HG02885 (cell line): Measurements from ENCODE around the gene FAM98B.

ENCODE experiments used
- ATAC-seq: cut with Tn5 transposase; IDR thresholded peaks from one replicate; pipeline ENCODE4 v1.9.1; 2021; ENCODE audit warnings: mild to moderate bottlenecking; ENCODE audit not compliant: unreplicated experiment, poor library complexity

Gene FAM98B

DNA sequence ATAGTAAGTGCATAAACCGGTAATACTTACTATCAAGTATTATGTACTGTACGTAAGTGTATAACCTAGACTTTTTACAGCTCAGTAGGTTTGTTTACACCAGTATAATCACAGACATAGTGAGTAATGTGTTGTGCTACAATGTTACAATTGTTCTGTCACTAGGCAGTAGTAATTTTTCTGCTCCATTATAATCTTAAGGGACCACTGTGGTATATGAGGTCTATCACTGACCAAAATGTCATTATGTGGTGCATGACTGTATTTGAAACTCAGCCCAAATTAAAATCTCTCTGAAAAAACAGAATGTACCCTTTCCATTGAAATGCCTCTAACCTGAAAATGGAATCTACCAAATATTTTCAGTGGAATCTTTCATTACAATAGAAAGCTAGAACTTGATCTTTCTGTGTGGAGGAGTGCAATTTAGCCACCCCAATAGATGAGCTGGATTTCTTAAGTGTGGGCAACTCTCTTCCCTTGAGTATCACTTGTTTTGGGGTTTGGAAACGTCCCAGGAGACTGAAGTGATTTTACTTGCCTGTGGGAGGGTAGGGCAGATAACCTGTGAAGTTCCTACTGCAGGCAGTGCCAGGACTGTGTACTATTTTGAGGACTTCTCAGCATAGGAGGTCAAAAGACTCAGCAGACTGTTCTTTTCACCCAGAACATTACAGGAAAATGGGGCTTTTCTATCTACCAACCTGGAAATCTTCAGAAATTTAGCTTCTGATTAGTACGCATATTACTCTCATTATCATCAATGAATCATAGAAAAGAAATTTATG lies 50.9 kb downstream of the FAM98B start:
- ATAC-seq: no peak

DNA sequence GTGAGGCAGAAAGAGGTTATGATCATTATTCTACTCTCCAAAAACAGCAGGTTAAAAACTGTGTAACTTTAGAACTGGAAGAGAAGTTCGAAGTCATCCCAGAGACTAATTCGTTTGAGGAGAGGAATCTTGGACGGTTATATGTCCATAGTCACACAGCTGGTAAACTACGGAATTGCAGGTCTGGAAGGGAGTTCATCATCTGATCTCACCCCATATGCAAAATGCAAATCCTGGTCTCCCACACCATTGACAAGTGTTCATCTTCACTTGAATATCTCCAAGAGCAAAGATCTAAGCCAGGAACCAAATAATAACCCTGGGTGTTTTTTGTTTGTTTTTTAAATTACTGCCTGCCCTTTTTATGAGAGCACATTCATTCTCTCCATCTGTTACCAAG lies 53.1 kb downstream of the FAM98B start:
- ATAC-seq: no peak

DNA sequence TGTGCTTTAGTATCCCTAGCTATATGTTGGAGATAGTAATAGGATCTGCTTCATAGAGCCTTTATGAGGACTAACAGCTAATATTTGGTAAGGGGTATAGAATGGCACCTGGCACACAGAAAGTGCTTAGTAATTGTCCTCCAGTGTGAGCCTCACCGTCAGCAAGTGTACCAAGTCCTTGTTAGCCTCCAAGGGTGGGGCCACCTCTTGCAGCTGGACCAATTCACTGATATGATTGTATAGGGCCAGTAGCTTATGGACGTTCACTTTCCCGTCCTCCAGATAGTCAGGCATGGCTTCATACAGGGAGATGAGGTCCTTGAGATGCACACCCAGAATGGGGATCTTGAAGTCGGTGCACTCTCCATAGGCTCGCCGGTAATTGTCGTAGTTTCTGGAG lies 53.6 kb downstream of the FAM98B start:
- no peak for ATAC-seq

DNA sequence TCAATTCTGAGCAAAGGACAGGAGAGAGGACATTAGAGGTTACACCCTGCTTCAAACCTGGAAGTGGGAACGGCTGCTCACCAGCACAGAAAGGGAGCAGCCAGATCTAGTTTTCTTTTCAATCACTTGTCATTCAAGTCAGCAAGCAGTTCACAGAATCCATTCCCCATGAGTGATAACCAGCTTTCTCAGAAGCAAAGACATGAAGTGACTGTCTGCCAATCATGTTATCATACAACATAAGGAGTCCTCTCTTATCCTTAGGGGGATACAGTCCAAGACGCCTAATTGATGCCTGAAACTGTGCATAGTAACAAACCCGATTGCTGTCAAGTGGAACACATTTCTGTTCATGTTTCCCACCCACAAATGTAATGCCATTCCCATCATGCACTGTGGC lies 54.7 kb downstream of the FAM98B start:
- ATAC-seq: peak; percentile 63

DNA sequence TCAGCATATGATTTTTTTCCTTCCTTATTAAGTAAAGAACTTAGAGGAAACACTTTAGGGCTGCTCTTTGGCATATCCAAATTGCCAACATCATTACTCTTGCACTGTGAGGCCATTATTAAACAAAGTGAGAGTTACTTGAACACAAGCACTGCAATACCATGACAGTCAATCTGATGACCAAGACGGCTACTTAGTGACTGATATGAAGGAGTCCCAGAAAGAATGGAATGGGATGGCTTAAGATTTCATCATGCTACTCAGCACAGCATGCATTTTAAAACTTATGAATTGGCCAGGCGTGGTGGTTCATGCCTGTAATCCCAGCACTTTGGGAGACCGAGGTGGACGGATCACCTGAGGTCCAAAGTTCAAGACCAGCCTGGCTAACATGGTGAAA lies 55.2 kb downstream of the FAM98B start:
- no peak for ATAC-seq

DNA sequence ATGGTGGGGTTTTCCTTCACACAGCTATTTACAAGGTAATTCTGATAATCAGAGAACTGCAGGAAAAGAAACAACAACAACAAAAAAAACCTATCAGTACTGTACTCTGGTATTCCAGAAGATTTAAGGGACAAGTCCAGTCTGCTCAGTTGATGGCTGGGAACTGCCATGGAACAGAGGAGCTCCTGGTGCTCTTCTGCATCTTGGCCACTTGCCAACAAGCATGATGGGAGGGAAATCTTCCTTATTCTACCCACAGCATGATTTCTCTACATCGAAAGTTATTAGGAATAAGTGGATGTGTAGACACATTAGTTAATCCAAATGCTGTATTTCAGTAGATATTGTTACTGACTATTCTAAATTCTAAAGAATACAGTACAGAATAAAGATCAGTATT lies 59.0 kb downstream of the FAM98B start:
- ATAC-seq: no peak

DNA sequence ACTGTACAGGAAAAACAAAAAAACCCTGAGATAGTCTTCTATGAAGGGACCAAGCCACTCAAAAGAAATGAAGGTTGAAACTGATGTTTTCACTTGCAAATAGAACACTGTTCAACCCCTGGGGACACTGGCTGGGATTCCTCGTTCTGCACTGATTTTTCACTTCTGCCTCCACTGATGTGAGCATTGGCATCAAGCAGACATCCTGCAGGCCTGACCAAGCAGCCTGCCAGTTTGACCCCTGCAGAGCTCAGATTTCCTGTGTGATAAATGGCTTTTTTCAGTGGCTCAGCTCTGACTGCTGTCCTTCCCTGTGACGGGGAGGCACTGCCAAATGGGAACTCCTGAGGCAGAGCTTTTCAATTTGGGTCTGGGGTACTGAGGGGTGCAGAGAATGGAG lies 60.7 kb downstream of the FAM98B start:
- peak; percentile 63 for ATAC-seq

DNA sequence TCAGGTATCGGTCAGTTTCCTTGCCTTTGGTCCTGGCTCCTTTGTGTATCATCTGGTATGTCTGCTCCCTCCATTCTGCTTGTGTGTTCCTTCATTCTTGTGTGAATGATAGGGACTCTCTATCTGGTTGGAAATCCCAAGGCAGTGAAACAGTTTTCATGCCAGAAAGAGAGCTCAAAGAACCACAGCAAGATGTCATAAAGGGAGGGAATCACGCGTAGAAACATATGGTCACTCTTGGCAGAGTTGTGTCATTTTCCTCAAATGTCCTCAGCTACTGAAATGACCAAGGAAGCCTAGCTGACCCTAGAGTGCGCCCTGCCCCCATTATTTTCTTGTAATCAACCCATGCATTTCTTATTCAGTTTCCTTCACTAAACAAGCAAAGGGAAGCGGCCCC lies 62.7 kb downstream of the FAM98B start:
- ATAC-seq: no peak

DNA sequence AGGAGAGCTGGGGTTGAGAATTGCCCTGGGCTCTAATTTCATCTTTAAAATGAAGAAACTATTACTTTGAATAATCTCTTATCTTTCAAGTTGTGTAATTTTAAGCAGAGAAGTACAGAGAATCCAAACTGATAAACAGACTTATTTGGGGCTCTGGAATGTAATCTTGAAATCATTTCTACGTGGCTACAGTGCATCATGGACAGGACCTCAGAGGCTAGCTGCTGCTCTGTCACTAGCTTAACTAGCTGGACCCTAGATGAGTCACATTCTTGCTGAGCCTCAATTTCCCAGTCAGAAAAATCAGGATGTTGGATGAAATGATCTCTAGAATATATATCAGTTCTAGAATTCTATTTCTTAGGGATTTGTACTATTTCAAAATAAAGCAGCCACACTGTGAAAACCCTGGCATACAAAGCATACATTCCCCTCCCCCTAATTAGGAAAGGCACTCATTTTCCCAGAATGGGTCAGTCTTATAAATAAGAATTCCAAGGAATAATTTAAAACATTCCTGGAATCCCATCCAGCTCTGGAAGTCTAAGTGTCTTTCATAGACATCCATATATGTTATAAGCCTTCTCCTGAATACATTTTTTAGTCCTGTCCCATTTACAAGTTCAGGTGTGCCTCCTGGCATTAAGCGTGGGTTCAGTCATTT lies 63.5 kb downstream of the FAM98B start:
- no peak for ATAC-seq

DNA sequence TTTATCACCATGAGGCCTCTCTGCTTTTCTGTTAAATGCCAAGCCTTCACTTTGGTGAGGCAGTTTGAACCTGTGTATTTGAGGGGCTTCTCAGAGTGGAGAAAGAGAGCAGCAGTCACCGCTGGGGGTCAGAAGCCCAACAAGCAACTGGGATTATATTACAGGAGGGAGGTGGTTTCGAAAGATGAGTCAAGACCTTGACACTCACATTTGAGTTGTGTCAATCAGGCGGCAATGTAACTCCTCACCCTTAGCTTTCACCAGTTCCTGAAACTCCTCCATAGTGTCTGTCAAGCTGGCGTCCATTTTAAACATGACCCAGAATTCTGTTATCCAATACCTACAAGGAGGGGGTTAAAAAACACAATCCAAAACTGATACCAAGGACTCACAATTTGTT lies 64.2 kb downstream of the FAM98B start:
- ATAC-seq: no peak

DNA sequence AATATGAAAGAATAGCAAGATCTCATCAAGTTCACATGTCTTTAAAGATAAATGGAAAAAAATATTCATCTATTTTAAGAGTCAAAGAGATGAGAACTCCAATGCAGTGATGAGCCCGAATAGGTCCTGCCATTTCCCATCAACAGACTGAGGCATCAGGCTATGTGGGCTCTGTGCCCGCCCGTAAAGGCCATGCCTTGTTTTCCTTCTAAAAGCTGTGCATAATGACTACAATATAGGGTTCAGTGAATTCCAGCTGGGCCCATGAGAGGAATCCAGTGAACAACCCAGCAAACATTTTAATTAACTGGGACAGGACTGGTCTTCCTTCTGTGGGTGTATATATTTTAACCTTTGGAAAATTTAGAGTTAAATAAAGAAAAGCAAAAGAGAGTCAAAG lies 66.1 kb downstream of the FAM98B start:
- no peak for ATAC-seq

DNA sequence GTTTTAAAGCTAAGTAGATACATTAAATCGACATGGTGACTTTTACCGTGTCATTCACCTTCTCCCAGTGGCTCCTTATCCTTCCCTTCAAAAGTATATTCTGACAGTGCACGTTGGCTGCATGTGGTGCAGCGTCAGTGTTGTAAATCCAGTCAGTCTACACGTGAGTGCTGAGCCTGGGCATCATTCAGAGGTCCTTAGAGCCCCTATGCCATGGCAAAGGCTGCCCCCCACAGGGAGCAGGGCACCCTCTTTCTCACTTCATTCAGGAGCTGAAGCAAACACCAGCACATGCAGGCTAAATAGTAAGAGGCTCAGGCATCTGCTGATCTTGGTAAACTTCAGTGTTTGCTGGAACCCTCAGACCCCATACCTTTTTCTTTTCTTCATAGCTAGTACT lies 67.4 kb downstream of the FAM98B start:
- ATAC-seq: no peak

DNA sequence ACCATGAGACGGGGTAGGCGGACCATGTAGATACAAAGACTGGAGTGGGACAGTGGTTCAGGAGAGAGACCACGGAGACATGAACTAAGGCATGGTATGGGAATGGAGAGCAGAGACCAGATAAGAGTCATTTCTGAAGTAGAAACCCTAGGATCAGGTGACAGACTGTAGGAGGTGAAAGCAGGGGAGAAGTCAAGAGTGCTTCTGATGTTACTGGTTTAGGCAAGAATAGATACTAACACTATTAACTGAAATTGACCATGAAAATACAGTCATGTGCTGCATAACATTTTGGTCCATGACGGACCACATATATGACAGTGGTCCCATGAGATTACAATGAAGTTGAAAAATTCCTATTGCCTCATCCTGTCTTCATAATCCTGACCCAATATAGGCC lies 69.0 kb downstream of the FAM98B start:
- no peak for ATAC-seq

DNA sequence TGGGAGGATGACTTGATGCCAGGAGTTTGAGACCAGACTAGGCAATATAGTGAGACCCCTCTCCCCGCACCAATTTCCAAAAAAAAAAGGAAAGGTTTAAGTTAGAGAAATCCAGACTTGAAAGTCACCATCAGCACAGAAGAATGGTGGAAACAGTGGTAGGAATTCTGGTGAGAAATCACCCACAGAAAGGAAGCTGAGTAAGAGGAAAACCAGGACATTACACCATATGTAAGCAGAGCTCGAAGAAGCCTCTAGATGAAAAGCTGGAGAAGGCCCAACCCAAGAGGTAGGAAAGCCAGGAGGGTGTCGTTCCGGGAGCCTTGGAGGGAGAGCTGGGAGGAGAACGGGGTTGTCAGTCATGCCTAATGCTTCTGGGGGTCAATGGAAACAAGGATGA lies 70.2 kb downstream of the FAM98B start:
- no peak for ATAC-seq

DNA sequence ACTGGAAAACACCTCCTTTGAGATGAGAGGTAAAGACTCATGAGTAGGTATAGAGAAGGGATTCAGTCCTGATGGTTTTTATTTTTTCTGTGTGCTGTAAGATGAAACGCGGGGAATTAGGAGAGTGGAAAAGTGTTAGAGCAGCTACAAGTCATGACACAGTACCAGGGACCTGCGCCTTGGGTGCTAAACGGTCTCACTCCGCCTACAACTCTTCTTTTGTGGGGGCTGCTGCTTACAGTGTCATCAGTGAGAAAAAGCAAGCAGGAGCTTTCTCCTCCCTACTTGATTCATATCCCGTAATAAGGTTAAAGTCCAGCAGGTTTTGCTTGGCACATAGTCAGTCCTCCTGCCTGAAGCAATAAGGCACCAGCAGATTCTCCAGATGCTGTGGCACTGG lies 71.6 kb downstream of the FAM98B start:
- no peak for ATAC-seq

DNA sequence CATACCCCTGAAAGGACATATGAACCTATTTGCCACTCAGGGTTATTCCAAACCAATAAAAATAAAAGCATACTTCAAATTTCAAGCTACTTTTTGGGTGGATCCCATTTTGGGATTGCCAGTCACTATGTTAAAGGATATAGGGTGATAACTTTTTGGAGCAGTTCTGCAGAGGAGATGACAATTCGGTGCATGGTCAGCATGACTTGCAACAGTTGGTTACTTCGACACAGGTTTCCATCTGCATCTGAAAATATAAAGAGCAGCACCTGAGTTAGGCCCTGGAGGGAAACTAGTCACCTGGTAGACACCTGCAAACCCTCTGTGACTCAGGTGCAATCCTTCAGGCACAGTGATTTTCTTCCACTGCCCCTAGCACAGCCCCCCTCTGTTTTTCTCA lies 72.2 kb downstream of the FAM98B start:
- no peak for ATAC-seq

DNA sequence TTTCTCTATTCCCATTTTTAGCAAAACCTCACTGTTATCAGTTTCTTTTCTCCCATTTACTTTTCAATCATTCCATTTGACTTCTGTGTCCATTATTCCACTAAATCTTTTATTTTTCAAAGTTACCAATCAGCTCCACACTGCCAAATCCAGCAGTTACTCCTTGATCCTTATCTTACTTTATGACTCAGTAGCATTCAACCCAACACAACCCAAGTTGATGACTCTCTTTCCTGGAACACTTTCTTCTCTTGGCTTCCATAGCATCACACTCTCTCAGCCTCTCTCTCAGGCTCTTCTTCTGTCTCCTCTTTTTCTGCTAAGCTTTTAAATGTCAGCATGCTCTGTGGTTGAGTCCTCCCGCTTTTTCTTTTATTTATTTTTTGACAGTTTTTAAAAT lies 74.4 kb downstream of the FAM98B start:
- no peak for ATAC-seq

DNA sequence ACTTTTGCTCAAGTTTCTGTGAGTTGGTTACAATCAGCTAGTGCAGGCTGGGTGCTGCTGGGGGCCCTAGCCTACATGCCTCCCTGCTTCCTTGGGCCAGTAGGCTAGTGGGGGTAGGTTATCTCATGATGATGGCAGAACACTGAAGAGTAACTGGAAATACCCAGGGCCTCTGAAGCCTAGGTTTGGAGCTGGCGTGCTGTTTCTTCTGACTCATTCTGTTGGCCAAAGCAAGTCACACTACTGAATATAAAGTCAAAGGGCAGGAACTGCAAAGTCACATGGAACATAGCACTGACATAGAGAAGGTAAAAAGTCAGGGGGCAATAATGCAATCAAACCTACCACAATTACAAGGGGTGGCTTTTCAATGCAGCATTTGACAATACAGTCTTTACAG lies 76.2 kb downstream of the FAM98B start:
- no peak for ATAC-seq

DNA sequence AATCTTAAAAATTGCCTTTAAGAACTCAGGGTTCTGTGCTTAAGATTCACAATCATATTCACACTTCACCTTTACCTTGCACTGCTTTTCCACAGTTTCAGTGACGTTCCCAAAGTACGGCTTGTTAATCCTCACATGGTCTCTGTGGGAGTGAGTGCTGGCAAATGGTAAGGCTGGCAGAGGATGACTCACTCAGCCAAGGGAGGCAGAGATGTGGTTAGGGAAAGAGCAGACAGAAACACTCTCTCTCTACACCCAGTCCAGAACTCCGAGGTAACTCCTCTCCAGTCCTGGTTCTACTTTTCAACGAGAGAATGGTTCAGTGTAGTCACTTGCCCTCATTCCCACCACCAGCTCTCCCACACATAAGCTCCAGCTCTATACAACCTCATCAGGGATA lies 77.6 kb downstream of the FAM98B start:
- no peak for ATAC-seq

DNA sequence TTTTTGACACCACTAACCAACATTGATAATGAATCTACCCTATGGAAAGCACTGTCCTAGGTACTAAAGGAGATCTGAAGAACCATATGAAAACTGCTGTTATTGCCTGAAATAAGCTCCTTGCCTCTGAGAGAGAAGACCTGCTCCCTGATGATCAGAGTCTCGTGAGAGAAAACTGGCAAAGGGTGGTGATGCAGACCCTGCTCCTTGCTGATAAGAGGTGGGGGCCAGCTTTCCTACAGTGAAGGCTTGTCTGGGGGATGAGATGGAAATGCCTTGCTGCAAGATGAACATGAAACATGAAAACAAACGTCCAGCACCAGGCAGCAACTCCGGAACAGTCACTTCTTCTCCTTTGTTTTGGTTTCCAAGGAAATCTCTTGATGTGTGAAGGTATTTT lies 78.8 kb downstream of the FAM98B start:
- ATAC-seq: no peak

DNA sequence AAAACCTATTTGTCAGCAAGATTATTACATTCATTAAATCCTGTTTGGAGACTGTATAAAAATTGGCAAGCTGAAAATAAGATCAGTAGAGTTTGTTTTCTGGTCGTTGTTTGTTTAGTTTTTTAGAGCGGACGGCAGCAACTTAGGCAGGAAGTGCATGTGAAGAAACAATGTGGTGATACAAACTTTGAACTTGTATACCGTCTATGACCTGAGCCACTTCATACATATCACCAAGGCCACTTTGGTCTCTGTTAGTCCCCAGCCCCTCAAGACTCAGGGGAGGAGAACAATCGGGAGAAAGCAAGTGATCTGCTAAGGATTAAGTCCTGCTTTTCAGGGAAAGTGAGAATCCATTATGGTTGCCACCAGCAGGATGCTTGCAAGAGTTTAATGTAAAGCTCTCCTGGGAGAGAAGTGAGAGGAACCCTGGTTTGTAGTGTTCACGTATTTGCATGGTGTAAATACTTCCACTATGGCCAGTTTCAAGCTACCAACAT lies 79.5 kb downstream of the FAM98B start:
- no peak for ATAC-seq

DNA sequence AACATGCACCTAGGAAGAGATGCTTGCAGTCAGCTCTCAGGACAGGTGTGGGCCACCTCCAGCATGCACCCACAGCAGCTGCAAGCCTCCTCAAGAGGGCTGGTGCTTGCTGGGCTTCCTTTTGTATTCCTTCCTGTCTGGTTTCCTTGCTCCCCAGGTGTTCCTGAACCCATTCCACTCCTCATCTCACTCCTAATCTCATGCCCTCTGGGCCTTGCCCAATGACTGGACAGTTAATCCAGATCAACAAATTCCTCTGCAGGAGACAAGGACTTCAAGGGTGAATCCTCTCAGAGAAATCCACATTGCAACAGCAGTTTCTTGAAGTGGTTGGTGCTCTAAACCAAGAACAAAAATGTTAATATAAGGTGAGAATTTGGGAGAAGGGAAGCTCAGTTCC lies 80.0 kb downstream of the FAM98B start:
- no peak for ATAC-seq
